Panc1 (cell line): ENCODE data around the gene NUP50. TPM values are rescaled to one million over a fixed set of nuclear protein-coding genes. Genes with fewer than 3 reads are reported as not detected.

Source experiments
- ATAC-seq: fragments of 200-7000 bp; cut with Tn5 transposase; 2 replicates; pipeline ENCODE4 v1.9.1; 2020; ENCODE audit warnings: mild to moderate bottlenecking, moderate library complexity
- BruUV-seq: library from RNA; stranded (reverse); fragments of 400-500 nt; replicated peaks from 2 replicates; lab custom pipeline; 2021; lab: Mats Ljungman, UMichigan
- CTCF ChIA-PET: fragments of 300-600 bp; sonication (Branson Sonifier 250); formaldehyde crosslinking; loops from one replicate; lab custom pipeline; 2022; ENCODE audit warnings: antibody characterized with exemption; lab: Charles Lee
- POLR2A ChIA-PET: fragments of 300-600 bp; sonication (Branson Sonifier 250); formaldehyde crosslinking; loops from one replicate; lab custom pipeline; 2022; ENCODE audit warnings: antibody characterized with exemption; lab: Charles Lee
- DNase-seq: peaks from one replicate; pipeline ENCODE4 v3.0.0-alpha.2; 2010; ENCODE audit warnings: low read depth, low spot score
- H3K27ac ChIP-seq: 2 replicates; pipeline ENCODE4 v1.5.1; 2011; ENCODE audit warnings: mild to moderate bottlenecking, low read length, inconsistent platforms
- H3K27me3 ChIP-seq: fragments of 200-500 bp; sonication (Bioruptor generic); 2 replicates; pipeline ENCODE4 v1.6.0; 2014; ENCODE audit warnings: low read length, inconsistent platforms; ENCODE audit not compliant: control insufficient read depth, insufficient read depth
- H3K36me3 ChIP-seq: fragments of 200-500 bp; sonication (Bioruptor generic); 2 replicates; pipeline ENCODE4 v1.5.1; 2014; ENCODE audit warnings: inconsistent platforms, mild to moderate bottlenecking, low read length, moderate library complexity; ENCODE audit not compliant: control insufficient read depth, insufficient read depth
- H3K4me1 ChIP-seq: 2 replicates; pipeline ENCODE4 v1.5.1; 2011; ENCODE audit warnings: inconsistent platforms, mild to moderate bottlenecking, low read length, moderate library complexity; ENCODE audit not compliant: control insufficient read depth, insufficient read depth
- H3K4me3 ChIP-seq, 2 experiments: 2 replicates each; pipeline ENCODE4 v1.5.1; 2011 to 2012; ENCODE audit warnings: low read depth in 2 of 2, low read length in 2 of 2, mild to moderate bottlenecking in 2 of 2, inconsistent platforms in 1 of 2, moderate library complexity in 1 of 2
- H3K9me3 ChIP-seq: fragments of 200-500 bp; sonication (Bioruptor generic); 2 replicates; pipeline ENCODE4 v1.5.1; 2014; ENCODE audit warnings: low read depth, mild to moderate bottlenecking, inconsistent platforms, low read length, moderate library complexity; ENCODE audit not compliant: control insufficient read depth, insufficient read depth
- CTCF ChIP-seq: fragments of 450-650 bp; IDR thresholded peaks from 2 replicates; pipeline ENCODE4 v1.5.1; 2017; ENCODE audit warnings: mild to moderate bottlenecking
- POLR2AphosphoS5 ChIP-seq: IDR thresholded peaks from 2 replicates; pipeline ENCODE4 v1.6.1; 2012; ENCODE audit warnings: mild to moderate bottlenecking, low read depth, low read length, moderate library complexity
- SIN3A ChIP-seq: IDR thresholded peaks from 2 replicates; pipeline ENCODE4 v1.6.1; 2012; ENCODE audit warnings: low read depth, mild to moderate bottlenecking, low read length, moderate library complexity, borderline replicate concordance; ENCODE audit not compliant: insufficient read depth
- TCF7L2 ChIP-seq: IDR thresholded peaks from 2 replicates; pipeline ENCODE4 v1.6.1; 2011; ENCODE audit warnings: mild to moderate bottlenecking, low read depth, low read length, inconsistent platforms
- in situ Hi-C: cut with HindIII; loops from 2 replicates; pipeline ENCODE4 v1.10.0; 2016; ENCODE audit warnings: low sequenced_read_pairs, low pct_unique_long_range_greater_than_20kb
- intact Hi-C: fragments of 100-400 bp; cut with micrococcal nuclease; formaldehyde crosslinking; loops from one replicate; pipeline ENCODE4 v1.10.0; 2022; ENCODE audit not compliant: unreplicated experiment
- total RNA-seq: library from RNA; stranded (reverse); gene quantifications from one replicate; pipeline ENCODE4 v1.2.1, GENCODE V29; 2021; ENCODE audit not compliant: unreplicated experiment
- TF ChIP-seq, protein P1 (sequence below), 2 experiments: IDR thresholded peaks; 2 replicates each; pipeline ENCODE4 v1.6.1; 2011 to 2012; ENCODE audit warnings: low read depth in 2 of 2, control low read depth in 1 of 2, low read length in 1 of 2, mild to moderate bottlenecking in 1 of 2, moderate library complexity in 1 of 2; ENCODE audit not compliant: insufficient read depth in 1 of 2

Gene NUP50
- total RNA-seq, 1 experiment from 2014 or later = 52.1 TPM

DNA sequence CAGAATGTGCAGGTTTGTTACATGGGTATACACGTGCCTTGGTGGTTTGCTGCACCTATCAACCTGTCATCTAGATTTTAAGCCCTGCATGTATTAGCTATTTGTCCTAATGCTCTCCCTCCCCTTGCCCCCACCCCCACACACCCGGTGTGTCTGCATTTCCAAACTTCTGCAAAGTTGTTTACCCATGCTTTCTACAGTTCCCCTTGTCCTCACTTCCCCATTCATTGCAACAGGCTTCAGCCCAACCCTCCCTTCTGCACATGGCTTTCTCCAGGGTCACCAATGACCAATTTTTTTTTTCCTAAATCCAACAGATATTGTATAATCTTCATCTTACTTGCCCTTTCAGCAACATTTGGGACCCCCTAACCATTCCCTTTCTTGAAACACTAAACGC is 32.0 kb upstream of the NUP50 start:
- in situ Hi-C loops = no loop called here
- POLR2A ChIA-PET = no interaction called here

DNA sequence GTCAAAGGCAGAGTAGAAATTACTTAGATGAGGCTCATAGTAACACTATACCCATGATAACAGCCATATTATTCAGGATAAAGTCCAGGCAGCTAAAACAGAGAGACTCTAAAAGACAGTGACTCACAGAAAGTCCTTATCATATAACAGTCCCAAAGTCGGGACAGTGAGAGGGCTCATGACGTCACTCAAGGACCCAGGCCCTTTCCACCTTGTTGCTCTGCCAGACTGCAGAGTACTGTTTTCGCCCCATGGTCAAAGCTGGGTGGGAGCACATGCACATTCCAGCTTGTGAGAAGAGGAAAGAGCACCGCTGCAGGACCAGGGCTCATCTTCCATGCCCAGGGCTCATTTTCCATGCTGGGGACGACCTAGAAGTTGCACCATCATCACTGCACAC is 29.4 kb upstream of the NUP50 start:
- Histone ChIP-seq H3K4me3 (no peak overlapping the region), H3K36me3 (no peaks in the 10 kb centered on the region), H3K27me3 (no peaks in the 10 kb centered on the region), H3K27ac (no peak overlapping the region), H3K4me1 (no peaks in the 10 kb centered on the region), H3K9me3 (peaks cover 3% of the 10 kb centered on the region; the same call in 1 of the 2 replicates)
- in situ Hi-C loops (no loop called here), intact Hi-C loops (no loop called here)
- ATAC-seq (no peak), DNase-seq (no peak)
- no TSS peak for BruUV-seq
- POLR2A ChIA-PET = no interaction called here
- TF ChIP-seq TCF7L2 (no peak), SIN3A (no peak), POLR2AphosphoS5 (no peak), CTCF (no peak)
- TF ChIP-seq, protein P1, sequence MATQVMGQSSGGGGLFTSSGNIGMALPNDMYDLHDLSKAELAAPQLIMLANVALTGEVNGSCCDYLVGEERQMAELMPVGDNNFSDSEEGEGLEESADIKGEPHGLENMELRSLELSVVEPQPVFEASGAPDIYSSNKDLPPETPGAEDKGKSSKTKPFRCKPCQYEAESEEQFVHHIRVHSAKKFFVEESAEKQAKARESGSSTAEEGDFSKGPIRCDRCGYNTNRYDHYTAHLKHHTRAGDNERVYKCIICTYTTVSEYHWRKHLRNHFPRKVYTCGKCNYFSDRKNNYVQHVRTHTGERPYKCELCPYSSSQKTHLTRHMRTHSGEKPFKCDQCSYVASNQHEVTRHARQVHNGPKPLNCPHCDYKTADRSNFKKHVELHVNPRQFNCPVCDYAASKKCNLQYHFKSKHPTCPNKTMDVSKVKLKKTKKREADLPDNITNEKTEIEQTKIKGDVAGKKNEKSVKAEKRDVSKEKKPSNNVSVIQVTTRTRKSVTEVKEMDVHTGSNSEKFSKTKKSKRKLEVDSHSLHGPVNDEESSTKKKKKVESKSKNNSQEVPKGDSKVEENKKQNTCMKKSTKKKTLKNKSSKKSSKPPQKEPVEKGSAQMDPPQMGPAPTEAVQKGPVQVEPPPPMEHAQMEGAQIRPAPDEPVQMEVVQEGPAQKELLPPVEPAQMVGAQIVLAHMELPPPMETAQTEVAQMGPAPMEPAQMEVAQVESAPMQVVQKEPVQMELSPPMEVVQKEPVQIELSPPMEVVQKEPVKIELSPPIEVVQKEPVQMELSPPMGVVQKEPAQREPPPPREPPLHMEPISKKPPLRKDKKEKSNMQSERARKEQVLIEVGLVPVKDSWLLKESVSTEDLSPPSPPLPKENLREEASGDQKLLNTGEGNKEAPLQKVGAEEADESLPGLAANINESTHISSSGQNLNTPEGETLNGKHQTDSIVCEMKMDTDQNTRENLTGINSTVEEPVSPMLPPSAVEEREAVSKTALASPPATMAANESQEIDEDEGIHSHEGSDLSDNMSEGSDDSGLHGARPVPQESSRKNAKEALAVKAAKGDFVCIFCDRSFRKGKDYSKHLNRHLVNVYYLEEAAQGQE (IDR thresholded peaks at IDR 0.05; ENCODE audit: insufficient read depth in 1 of 2, low read depth in 2 of 2, low read length in 1 of 2) = no peak
- CTCF ChIA-PET = no interaction called here

More for the DNA sequence above, 32.0 kb upstream of the NUP50 start:
- TF ChIP-seq, protein P1 (IDR thresholded peaks at IDR 0.05; ENCODE audit: insufficient read depth in 1 of 2, low read depth in 2 of 2, low read length in 1 of 2) = no peak
- TF ChIP-seq SIN3A (no peak), TCF7L2 (no peak)
- no peaks in the 10 kb centered on the region for H3K4me1 ChIP-seq
- BruUV-seq = no TSS peak
- H3K27ac ChIP-seq = no peak overlapping the region
- intact Hi-C loops = no loop called here
- CTCF ChIA-PET = no interaction called here
- H3K4me3 ChIP-seq = no peak overlapping the region
- no peak for ATAC-seq
- no peak for DNase-seq
- no peaks in the 10 kb centered on the region for H3K27me3 ChIP-seq
- H3K36me3 ChIP-seq = no peaks in the 10 kb centered on the region
- H3K9me3 ChIP-seq = peaks cover 3% of the 10 kb centered on the region; the same call in 1 of the 2 replicates
